SW480 (cell line): ENCODE measurements around the gene IMMP2L.

ENCODE experiments used
- DNase-seq: peaks from one replicate; pipeline ENCODE4 v3.0.0-alpha.2; 2016; ENCODE audit warnings: low spot score

Gene IMMP2L

GRCh38 chr7:111029574-111030251 is 532.6 kb downstream of the IMMP2L start:
- no peak for DNase-seq

GRCh38 chr7:111029141-111029572 is 533.1 kb downstream of the IMMP2L start:
- DNase-seq = no peak

GRCh38 chr7:111027396-111027795 is 534.9 kb downstream of the IMMP2L start:
- no peak for DNase-seq

GRCh38 chr7:111026806-111027205 is 535.5 kb downstream of the IMMP2L start:
- DNase-seq = no peak

GRCh38 chr7:111026343-111026742 is 535.9 kb downstream of the IMMP2L start:
- no peak for DNase-seq

GRCh38 chr7:111025006-111025405 is 537.3 kb downstream of the IMMP2L start:
- no peak for DNase-seq

- no peak for DNase-seq
Measured at GRCh38 chr7:111018960-111019736, 543.1 kb downstream of the IMMP2L start.

- DNase-seq = no peak
Measured at GRCh38 chr7:111018447-111018846, 543.8 kb downstream of the IMMP2L start.

- no peak for DNase-seq
Measured at GRCh38 chr7:111014079-111014478, 548.2 kb downstream of the IMMP2L start.

GRCh38 chr7:111012799-111013675 is 549.3 kb downstream of the IMMP2L start:
- DNase-seq = no peak

GRCh38 chr7:111012149-111012548 is 550.1 kb downstream of the IMMP2L start:
- DNase-seq = no peak

- DNase-seq = no peak
Measured at GRCh38 chr7:111011520-111011919, 550.8 kb downstream of the IMMP2L start.

- no peak for DNase-seq
Measured at GRCh38 chr7:111010798-111011197, 551.5 kb downstream of the IMMP2L start.

- no peak for DNase-seq
Measured at GRCh38 chr7:111009526-111010040, 552.7 kb downstream of the IMMP2L start.

- no peak for DNase-seq
Measured at GRCh38 chr7:111006691-111007090, 555.6 kb downstream of the IMMP2L start.

- no peak for DNase-seq
Measured at GRCh38 chr7:111006040-111006439, 556.3 kb downstream of the IMMP2L start.

- DNase-seq = no peak
Measured at GRCh38 chr7:111005445-111005844, 556.8 kb downstream of the IMMP2L start.

- DNase-seq = no peak
Measured at GRCh38 chr7:111004310-111004901, 557.9 kb downstream of the IMMP2L start.

- no peak for DNase-seq
Measured at GRCh38 chr7:111003883-111004282, 558.4 kb downstream of the IMMP2L start.

- DNase-seq = no peak
Measured at GRCh38 chr7:110994028-110994967, 568.0 kb downstream of the IMMP2L start.
